HG03066 (cell line): Measurements from ENCODE around the gene ST6GALNAC3.

Source experiments
- ATAC-seq: cut with Tn5 transposase; IDR thresholded peaks from one replicate; pipeline ENCODE4 v1.9.1; 2021; ENCODE audit warnings: low read depth; ENCODE audit not compliant: unreplicated experiment

ST6GALNAC3 gene

DNA sequence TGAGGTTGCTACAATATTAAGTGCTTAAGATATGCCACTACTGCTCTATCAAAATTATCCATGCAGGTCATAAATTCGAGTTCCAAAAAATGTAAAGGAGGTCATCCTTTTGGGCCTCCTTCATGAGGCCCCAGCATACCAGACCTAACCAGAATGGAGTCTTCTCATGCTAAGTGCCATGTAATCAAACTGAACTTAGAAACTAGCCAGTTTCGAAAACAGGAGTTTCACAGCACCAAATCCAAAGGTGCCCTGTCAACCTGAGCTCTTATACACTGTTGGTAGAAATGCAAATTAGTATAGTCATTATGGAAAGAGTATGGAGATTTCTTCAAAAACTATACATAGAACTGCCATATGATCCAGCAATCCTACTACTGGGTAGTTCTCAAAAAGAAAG lies 320.5 kb downstream of the ST6GALNAC3 start:
- ATAC-seq, result no peak

DNA sequence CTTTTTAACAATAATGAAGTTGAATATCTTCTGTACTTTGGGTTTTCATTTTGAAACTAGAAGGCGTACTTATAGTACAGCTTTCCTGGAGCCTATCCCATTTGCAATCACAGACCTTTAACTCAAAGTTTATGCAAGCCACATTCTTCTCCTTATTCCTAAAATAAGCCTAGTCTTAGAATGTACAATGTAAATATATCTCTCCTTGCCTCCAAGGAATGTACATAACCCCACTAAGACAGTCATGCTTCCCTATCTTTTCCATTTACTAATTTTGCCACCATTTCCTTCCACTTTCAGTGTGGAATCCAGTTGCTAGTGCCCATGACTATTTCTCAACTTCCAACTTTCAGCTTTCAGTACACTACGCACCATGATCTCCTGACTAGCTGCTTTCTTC lies 327.6 kb downstream of the ST6GALNAC3 start:
- no peak for ATAC-seq

DNA sequence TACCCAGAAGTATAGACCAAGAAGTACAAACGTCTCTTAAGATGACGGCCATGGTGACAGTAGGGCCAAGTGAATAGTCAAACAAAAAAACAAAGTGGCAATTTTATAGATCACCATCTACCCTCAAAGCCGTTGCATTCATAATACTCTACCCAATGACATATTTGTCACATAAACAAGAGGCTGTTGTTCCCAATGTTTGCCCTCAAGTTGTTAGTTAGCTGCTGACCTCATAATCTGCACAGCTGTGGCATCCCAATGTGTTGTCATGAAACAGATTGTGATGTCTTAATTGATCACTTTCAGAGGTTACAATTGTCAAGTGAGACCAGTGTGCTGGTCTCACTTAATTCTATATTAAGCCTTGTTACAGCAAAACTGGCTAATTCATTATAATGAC lies 333.8 kb downstream of the ST6GALNAC3 start:
- ATAC-seq, result no peak

DNA sequence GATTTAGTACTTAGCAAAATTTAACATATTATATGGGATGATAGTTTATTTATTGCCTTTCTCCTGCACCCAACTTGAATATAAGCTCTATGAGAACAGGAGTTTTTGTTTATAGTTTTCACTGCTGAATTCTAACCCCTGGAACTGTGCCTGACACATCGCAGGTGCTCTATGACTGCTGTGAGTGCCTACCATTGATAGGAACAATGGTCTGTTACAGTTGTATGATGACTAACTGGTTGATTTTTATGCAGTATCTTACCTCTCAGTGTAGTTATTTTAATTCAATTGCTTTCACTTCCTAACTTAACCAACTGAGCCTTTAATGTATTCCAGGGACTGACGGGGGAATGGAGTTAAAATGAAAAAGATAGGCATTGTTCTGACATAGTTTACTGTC lies 336.0 kb downstream of the ST6GALNAC3 start:
- ATAC-seq, result no peak

DNA sequence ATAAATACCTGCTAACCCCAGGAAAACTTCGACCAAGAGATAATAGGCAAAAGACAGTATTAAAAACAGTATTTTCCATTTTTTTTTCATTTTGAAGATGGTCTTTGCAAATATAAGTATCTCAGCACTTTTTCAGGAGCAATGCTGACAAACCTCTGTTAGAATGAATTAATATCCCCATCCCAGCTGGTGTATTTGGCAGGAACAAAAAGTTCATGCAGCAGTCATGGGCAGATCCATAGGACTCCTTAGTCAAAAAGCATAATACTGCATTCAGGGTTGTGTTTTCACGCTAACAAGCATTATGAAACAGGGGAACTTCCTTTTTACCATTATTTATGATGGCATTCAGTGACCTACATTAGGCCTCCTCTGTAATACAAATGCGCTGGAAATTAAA lies 344.0 kb downstream of the ST6GALNAC3 start:
- ATAC-seq, result no peak

DNA sequence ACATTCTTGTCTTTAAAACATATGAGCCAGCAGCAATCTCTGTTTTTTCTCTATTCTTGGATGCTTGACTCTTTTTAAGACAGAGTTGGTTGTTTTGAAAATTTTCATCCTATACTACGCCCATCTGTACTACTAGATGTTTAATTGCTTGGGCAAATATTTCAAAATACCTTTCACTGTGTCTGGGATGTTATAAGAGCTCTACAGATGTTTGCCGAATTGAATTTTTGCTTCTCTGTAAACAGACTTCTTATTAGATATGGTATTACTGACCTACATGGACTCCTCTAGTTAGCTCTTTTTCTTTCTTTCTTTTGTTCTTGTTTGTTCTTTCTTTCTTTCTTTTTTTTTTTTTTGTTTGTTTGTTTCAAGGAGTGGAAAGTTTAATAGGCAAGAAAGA lies 345.1 kb downstream of the ST6GALNAC3 start:
- no peak for ATAC-seq

DNA sequence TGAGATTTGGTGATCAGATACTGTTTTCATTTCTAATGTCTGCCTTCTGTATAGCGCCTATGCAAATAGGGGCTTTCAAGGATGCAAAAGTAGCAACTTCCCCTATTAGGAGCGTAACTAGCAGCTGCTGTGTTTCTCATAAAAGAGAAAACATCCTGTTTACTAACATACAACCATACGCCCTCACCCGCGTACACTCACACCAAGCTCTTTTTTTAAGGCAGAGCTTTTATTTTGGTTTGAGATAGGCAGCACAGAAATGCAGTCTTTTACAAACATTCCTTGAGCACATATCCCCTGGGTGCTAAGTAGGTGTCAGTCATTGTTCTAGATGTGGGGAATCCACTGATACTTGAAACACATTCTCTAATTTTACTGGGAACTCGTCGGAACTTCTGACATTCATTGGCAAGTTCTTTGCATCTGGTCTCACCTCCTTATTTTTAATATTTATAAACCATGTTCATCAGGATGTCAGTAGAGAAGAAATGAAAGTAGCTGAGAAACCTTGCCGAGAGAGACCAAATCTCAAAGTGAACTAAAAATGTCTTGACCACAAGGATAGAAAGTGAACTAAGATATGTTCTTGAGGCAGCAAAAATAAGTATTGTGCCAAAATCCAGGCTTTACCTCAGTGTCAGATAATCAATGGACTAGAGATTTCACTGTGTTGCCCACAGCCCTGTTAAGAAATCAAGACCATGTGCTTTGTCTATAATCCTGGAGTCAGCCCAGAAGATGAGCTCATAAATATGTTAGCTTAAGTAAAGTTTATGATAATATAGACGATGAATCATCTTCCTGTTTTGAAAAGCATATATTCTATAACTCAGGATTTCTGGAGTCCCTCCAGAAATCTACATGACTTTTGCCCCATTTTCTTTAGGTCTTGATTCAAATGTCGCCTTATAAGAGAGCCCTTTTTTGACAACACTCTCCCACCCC lies 350.9 kb downstream of the ST6GALNAC3 start:
- ATAC-seq, result no peak

DNA sequence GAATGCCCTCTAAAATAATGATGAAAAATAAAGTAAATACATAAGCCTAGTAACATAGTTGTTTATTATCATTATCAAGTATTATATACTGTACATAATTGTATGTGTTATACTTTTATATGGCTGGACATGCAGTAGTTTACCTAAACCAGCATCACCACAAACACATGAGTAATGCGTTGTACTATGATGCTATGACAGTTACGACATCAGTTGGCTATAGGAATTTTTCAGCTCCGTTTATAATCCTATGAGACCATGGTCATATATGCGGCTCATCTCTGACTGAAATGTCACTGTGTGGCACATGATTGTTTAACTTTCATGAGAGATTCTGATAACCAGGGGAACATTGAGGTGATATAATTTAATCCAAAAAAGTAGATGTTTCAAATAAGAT lies 352.1 kb downstream of the ST6GALNAC3 start:
- no peak for ATAC-seq

DNA sequence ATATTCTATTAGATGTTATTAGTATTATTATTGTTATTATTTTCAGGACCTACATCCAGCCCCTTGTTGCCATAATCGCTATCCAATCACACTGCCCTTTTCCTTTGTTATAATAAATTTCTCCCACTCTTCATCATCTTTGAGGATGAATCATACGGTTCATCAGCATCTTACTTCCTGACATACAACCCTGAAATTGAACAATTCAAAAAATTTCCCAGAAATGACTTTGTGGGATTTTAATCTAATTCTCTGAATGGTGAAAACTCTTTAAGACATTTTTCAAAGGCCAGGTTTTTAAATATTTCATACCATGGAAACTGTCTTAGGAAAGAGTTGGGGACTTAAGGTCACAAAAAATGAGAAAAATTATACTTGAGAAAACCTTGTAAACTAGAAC lies 353.5 kb downstream of the ST6GALNAC3 start:
- ATAC-seq, result no peak

DNA sequence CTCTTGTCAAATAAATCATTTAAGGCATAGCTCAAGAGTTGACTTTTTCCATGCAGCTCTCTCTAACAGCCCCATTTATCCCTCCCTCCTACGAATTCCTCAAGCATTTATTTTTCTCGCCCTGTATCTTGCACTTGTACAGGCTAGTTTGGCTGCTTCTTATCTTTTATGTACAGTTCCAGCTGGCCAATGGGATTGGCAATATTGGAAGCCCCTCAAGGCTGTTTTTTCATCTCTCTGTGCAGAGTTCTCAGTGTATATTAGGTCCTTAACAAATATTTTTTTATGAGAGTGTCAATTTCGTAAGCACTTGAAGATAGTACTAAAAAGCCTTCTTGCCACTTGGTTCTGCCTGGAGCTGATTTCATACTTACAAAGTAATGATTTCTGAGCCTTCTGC lies 356.0 kb downstream of the ST6GALNAC3 start:
- ATAC-seq, result no peak

DNA sequence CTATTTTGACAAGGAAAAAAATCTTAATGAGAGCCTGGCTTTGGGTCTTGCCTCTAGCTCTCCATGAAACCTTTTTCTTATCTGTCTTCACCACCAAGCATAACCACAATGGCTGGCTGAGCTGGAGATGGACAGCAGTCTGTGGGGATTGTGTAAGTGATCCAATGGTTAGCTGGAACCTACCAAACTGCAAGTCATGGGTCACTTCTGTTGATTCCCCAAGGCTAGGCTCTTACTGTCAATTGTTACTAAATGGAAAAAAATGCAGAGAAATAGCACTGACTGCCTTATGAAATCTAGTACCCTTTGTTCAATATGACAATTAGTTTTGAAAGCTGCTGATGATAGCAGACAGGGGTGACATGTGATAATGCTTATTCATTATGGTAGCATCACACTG lies 359.0 kb downstream of the ST6GALNAC3 start:
- ATAC-seq, result no peak

DNA sequence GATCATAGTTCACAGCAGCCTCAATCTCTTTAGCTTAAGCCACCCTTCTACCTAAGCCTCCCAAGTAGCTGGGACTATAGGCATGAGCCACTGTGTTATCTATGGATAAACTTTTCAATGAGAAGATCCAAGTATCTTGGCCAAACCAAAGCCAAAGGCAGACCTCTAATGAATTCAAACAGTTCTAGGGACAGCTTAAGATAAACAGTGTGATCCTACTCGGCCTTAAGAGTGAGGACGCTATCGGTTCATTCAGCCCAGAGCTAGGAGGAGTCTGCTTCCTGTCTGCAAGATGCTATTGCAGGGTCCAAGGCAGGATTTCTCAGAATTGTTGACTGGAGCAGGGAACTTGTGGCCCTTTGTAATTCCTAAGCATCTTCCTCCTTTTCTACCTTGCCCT lies 368.7 kb downstream of the ST6GALNAC3 start:
- no peak for ATAC-seq

DNA sequence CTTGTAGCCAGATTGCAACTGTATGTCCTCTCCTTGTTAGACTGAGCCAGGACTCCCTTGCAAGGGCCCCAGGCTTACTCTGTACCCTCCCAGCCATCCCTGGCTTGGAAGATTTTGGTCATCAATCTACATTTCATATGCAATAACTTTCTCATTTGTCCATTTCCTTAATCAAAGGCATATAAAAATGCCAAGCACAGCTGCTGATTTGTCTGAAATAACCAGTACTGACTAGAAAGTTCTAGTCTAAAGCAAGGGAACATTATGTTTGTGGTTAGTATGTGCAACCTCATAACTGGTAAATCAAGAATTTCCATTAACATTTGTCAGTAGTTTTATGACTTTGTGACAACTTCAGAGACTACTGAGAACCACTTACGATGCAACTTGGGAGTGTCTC lies 370.2 kb downstream of the ST6GALNAC3 start:
- ATAC-seq, result no peak

DNA sequence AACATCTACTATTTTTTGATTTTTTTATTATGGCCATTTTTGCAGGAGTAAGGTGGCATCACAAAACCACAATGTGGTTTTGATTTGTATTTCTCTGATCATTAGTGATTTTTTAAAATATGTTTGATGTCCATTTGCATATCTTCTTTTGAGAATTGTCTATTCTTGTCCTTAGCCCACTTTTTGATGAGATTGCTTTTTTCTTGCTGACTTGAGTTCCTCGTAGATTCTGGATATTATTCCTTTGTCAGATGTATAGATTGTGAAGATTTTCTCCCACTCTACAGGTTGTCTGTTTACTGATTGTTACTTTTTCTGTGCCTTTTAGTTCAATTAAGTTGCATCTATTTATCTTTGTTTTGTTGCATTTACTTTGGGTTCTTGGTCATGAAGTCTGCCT lies 375.7 kb downstream of the ST6GALNAC3 start:
- no peak for ATAC-seq

DNA sequence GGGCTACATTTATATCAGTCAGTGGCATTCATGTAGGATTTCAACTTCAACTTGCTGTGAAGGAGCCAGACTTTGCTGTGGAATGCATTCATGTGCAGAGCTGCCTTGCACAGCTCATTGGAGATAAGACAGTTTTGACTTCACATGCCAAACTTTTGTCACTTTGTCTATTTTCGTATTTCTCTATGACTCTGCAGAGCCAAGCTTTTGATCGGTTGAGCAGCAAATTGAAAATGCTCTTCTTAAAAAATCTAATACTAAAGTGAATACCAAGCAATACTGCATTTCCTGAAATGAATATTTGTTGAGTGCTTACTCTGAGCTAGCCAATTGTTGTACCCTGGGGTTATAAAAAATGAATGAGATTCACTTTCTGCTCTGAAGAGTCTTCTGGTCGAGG lies 388.7 kb downstream of the ST6GALNAC3 start:
- ATAC-seq, result no peak

DNA sequence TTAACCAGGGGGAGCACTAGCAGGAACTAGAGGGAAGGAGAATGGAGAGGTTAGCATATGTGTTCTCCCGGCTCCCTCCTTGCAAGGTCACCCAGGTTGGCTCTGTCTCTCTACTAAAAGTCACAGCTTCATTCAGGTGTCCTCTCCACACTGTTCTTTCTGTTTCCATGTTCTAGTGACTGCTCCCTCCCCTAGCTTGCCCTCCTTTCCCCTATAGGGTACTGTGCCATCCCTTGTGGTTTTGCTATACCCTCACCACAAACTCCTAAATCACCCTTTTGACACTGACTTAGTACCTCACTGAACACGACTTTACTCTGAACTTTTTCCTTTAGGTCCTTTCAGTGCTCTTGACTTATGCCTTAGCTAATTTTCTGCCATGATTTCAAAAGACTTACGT lies 389.3 kb downstream of the ST6GALNAC3 start:
- ATAC-seq, result no peak

DNA sequence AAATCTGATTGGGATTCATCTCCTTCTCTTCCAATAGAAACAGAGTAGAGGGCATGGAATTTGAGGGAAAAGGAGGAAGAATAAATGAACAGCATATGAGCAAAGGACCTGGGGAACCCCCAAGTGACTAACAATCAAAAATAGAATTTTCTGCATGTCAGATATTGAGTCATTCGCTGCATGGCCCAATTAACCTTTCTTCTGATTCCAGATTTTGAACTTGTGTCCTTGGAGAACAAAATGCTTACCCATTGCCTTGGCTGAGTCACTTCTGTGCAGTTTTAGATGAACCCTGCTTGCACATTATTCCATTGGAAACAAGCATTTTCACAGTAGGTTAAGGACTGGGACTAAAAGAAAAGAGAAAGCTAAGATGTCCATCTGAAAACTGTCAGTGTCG lies 390.5 kb downstream of the ST6GALNAC3 start:
- ATAC-seq, result no peak

DNA sequence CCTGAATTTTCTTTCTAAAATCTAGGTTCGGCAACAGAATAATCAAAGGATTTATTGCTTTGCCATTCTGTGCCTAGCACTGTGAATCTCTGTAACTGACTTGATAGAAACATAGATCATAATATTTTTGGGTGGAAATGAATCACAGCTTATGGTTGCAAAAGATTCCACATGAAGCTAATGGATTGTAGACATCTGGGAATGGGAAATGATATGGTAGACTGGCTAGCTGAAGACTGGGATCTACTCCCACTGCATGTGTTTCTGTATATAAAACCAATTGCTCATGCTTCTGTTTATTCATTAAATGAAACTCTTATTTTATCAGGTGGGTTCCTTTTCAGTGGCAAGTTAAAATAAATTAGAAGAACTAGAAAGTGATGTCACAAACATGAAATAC lies 395.6 kb downstream of the ST6GALNAC3 start:
- no peak for ATAC-seq

DNA sequence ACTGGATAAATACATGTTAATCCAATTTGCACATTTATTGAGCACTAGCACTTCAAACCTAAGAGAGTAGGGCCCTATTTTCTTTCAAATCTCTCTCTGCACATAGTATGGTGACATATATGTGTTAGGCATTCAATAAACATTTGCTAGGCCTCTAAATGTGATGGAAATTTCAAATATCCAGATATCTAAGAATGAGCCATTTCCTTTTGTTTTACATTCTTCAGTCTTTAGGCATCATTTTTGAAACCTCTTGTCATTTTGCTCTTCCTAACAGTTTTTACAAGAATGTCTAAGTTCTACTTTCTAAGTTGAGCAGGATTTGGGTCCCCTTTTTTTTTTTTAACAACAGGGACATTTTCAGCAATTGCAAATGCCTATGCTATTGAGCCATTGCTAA lies 397.0 kb downstream of the ST6GALNAC3 start:
- no peak for ATAC-seq

DNA sequence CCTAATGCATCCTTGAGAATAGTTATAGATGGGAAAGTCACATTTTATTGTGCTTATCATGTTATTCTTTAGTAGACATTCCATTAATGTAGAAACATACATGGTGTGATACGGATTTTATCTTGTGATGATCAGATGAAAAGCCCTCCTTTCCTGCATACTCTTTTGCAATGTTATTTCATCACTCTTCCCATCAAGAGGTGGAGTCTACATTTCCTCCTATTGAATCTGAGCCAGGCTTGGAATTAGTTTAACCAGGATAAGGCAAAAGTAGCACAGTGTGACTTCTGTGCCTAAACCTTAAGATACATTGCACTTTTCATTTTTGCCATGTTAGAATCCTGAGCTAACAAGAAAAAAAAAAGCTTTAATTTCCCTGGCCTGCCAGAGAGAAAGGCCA lies 399.0 kb downstream of the ST6GALNAC3 start:
- no peak for ATAC-seq

DNA sequence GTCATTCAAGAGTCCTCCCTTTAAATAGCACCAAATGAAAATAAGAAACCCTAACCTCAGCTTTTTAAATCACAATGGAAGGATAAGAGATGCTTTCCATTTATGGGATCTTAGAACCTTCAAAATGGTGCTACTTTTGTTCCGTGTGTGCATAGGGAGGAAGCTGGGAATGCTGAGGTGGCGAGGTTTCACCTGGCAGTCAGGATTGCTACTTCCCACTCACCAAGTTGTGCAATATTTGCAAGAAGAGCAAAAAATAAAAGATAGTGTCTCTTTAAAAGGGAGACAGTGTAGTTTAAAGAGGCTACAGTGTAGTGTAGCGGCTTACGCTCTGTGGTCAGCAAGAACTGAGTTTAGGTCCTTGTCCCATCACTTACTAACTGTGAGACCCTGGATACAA lies 400.4 kb downstream of the ST6GALNAC3 start:
- ATAC-seq, result no peak

DNA sequence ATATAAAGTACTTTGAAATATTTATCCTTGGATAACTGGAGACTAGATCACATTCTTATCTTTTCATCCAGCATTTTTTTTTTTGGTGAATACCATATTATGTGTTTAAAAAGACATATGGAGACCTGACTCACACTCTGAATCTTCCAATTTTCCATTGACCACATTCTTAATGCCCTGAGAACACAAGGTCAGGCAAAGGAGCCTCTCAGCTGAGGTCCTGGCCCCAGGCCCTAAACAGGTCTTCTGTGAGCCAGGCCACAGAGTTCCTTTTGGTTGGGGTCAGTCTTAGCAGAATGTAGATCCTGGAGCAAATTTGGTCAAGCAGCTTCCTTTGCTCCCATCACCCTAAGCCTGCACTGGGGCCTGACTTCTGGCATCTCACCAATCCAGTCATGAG lies 402.6 kb downstream of the ST6GALNAC3 start:
- no peak for ATAC-seq

DNA sequence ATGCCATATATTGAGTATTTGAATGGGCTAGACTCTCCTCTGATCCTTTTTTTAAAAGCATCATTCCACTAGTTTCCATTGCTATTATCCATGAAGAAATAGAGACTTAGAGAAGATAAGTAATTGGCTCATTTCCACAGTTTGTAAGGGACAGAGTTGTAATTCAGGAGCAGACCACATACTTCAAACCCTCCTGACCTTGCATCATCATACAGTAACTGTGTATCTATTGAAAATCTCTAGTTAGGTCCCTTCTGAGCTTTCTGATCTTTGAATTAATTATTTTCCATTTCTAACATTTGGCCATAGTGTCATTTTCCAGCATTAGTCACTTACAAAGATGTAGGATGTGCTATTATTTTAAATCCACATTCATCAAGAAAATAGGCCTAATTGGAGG lies 406.3 kb downstream of the ST6GALNAC3 start:
- ATAC-seq, result no peak
